COLO829 (cell line): ENCODE results near the gene BTC.
A peak's percentile ranks its signal among the peaks of the same experiment; 100 is the strongest.
"Not testable (repeated sequence)": the region's sequence is repeated elsewhere in the genome, so short reads cannot be mapped to it uniquely, and the experiment has no call there.

Source experiments
- DNase-seq: peaks from one replicate; pipeline ENCODE4 v3.0.0; 2012; ENCODE audit warnings: low spot score

Gene BTC

DNA sequence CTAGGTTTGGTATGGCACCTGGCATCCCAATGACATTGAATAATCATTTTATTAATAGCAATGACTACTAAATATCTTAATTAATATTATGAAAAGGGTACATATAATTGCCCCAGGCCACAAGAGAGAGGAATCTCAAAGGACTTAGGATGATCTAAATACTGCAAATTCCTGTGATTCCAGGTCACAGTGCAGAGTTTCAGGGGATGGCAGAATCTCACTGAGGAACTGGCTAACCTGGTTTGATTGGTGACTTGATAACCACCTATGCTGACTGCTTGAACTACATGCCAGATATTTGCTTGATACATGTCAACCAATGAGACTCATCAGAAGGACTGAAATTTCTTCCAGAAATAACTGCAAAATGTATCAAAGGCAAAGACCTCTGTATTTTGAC lies 37.2 kb downstream of the BTC start:
- no peak for DNase-seq

GRCh38 chr4:74755486-74755885 lies 38.8 kb downstream of the BTC start:
- DNase-seq = no peak

GRCh38 chr4:74754218-74754617 lies 40.1 kb downstream of the BTC start:
- DNase-seq = no peak

- DNase-seq = no peak
Observed at GRCh38 chr4:74752798-74753197, 41.5 kb downstream of the BTC start.

DNA sequence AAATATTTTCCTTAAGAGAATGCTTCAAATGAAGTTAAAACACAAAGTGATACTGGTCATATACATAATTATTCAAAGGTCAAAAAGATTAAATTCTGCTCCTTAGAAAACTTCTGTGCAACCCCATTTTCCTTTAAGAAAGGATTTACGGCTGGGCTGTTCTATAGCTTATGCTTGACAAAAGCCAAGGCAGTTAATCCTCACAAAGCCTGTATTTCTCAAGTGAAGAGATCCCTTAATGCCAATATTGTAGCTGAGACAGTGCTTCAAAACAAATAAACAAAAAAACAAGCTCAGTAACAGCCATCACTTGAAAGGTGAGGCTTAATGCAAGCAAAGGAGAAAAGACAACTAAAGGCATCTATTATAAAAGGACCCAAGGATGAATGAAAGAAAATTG lies 42.5 kb downstream of the BTC start:
- no peak for DNase-seq

GRCh38 chr4:74751247-74751646 lies 43.1 kb downstream of the BTC start:
- DNase-seq = peak; percentile 64

DNA sequence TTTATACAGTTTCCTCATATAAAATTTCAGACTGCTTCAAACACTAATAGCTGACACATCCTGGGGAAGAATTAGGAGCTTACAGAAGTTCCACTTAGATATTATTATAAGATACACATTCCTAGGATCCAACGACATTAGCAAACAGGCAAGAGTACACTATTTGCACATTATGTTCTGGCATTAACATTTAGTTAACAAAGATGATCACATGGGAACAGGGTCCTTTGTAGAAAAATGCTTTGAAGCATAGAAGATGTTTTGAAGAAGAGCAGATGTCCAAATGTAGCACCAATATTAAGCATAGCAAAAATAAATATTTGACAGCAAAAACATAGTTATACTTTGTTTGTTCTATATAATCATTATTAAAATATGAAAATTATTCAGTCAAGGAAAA lies 52.1 kb downstream of the BTC start:
- no peak for DNase-seq

- DNase-seq = no peak
Observed at GRCh38 chr4:74738464-74739143, 55.7 kb downstream of the BTC start.

- no peak for DNase-seq
Observed at GRCh38 chr4:74734995-74735394, 59.3 kb downstream of the BTC start.

GRCh38 chr4:74733756-74734155 lies 60.6 kb downstream of the BTC start:
- no peak for DNase-seq

DNA sequence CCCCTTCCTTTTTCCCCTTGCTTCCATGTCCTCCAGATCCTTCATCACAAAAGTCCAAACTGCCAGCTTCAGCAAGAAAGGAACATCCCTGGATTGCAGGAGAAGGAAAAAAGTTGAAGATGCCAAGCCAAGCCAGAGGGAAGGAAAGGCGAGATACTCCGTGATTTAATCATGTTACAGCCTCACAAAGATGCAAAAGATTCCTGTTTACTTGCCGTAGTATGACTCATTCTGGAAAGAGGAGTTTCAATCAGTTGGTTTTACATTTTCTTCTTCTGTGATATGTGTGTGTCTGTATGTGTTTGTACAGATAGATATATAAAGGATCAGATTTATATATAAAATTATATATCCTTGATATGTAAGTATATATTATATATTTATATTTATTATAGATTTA lies 69.3 kb downstream of the BTC start:
- no peak for DNase-seq

GRCh38 chr4:74716436-74716765 lies 77.9 kb downstream of the BTC start:
- no peak for DNase-seq

GRCh38 chr4:74715706-74716435 lies 78.5 kb downstream of the BTC start:
- peak; percentile 32 for DNase-seq

DNA sequence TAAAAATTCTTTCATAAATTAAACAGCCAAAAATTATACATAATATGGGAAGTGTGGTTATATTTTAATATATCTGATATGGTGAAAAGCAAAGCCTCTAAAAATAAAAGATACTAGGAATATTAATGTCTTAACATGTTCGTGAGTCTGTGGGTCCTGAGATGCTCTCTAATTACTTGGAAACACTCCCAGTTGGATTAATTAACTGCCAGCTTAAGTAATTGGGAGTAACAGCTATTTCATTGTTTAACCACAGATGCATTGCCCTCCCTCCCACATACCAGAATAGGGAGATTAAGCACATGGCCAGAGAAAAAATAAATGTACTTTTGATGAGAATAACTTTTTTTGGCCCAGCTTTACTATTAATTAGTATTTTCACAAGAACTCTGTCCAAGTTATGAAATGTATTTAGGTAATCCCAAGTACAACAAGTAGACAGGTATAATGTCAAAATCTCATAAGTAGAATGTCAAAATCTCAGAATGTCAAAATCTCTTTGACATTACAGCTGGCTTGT lies 79.7 kb downstream of the BTC start:
- no peak for DNase-seq

DNA sequence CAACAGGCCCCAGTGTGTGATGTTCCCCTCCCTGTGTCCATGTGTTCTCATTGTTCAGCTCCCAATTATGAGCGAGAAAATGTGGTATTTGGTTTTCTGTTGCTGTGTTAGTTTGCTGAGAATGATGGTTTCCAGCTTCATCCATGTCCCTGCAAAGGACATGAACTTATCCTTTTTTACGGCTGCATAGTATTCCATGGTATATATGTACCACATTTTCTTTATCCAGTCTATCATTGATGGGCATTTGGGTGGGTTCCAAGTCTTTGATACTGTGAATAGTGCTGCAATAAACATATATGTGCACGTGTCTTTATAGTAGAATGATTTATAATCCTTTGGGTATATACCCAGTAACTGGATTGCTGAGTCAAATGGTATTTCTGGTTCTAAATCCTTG lies 86.2 kb downstream of the BTC start:
- not testable (repeated sequence) for DNase-seq
